Measurements from ENCODE around the gene BST1.
A peak's percentile ranks its signal among the peaks of the same experiment; 100 is the strongest.

The BST1 gene

GRCh38 chr4:15779306-15779705 lies 76.4 kb downstream of the BST1 start:
- peak; percentile 18 for DNase-seq (ENCODE audit: low read depth)

GRCh38 chr4:15779809-15780208 lies 76.9 kb downstream of the BST1 start:
- DNase-seq (ENCODE audit: low read depth), result no peak

GRCh38 chr4:15781427-15782095 lies 78.7 kb downstream of the BST1 start:
- no peak for DNase-seq (ENCODE audit: low read depth)

Data from non-pigmented ciliary epithelial cell (primary cell).